HG03135 (cell line): ENCODE results near the gene ARID1A.
"Not testable (repeated sequence)": the region's sequence is repeated elsewhere in the genome, so short reads cannot be mapped to it uniquely, and the experiment has no call there.

Experiments used
- ATAC-seq: cut with Tn5 transposase; IDR thresholded peaks from one replicate; pipeline ENCODE4 v1.9.1; 2021; ENCODE audit warnings: mild to moderate bottlenecking, moderate library complexity; ENCODE audit not compliant: unreplicated experiment

ARID1A gene

DNA sequence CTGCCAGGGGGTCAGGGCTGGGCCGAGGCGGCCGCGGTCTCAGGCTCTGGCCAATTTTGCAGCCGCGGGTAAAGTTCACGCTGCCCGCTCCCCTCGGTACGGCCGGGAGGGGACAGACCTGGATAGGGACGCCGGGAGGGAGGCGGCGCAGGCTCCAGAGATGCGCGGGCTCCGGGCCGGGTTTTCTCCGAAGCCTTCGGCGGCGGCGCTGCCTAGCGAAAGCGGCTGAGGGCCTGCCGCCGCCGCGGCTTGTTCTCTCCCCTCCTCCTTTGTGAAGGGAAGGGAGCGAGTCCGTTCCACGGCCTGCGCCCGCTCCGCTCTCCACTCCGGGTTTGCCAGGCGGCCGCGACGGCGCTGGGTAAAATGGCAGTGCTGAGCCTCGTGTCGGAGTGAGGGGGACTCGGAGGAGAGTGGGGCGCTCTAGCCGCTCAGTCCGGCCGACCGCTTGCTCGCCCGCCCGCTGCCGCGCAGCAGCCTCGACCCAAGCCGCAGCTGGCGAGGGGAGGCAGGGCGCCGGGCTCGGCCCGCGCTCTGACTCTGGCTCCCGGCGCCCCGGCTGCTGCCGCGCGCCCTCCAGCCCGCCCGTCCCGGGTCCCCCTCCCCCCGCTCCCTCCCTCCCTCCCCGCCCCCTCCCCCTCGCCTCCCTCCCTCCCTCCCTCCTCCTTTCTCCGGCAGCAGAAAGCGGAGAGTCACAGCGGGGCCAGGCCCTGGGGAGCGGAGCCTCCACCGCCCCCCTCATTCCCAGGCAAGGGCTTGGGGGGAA is at the start of gene ARID1A:
Gene ARID1A, plus strand, starts transcription at position 660 of the 763 bp plus-strand sequence. CDS start 389 bp downstream, outside the sequence.
- peak; percentile 36 for ATAC-seq

DNA sequence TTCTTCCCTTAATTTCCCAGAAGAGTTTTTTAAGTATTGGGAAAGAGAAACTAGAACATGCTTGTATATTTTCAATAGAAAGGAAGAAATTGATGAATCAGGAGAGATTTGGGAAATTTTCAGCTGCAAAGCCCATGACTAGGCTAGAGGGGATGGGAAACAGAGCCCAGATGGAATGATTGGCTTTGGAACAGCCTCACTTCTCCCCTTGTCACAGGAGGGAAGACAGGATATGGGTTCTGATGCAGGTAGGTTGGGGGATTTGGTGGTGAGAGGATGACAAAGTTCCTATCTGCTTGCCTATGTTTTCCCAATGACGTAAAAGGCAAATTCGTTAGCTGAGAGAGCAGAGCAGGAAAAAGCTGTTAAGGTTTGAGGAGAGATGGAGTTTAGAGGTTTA is 31.0 kb upstream of the ARID1A start:
- no peak for ATAC-seq

DNA sequence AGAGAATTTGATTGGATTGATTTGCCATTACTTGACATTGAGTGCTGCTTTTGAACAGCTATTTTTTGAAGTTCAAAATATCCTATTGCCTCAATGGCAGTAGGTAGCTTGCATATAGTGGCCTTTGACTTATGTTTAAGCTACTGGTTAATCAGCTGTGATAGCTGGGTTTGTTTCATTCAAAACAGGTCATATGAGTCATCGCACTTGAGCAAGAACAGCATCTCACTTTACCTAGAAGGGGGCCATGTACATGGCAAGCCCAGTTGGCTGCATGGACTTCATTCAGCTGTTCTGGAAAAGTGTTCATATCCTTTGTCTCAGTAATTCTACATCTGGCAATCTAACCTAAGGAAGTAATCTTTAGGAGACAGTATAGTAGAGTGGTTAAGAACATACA is 29.0 kb upstream of the ARID1A start:
- no peak for ATAC-seq

DNA sequence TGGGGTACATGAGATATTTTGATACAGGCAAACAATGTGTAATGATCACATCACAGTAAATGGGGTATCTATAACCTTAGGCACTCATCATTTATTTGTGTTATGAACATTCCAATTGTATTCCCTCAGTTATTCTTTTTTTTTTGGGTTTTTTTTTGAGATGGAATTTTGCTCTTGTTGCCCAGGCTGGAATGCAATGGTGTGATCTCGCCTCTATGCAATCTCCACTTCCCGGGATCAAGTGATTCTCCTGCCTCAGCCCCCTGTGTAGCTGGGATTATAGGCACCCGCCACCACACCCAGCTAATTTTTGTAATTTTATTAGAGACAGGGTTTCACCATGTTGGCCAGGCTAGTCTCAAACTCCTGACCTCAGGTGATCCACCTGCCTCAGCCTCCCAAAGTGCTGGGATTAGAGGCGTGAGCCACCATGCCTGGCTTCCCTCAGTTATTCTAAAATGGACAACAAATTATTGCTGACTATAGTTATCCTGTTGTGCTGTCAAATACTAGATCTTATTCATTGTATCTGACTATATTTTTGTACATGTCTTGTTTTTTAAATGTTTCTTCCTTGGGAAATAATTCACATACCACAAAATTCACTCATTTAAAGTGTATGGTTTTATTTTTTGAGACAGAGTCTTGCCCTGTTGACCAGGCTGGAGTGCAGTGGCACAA is 27.6 kb upstream of the ARID1A start:
- not testable (repeated sequence) for ATAC-seq

DNA sequence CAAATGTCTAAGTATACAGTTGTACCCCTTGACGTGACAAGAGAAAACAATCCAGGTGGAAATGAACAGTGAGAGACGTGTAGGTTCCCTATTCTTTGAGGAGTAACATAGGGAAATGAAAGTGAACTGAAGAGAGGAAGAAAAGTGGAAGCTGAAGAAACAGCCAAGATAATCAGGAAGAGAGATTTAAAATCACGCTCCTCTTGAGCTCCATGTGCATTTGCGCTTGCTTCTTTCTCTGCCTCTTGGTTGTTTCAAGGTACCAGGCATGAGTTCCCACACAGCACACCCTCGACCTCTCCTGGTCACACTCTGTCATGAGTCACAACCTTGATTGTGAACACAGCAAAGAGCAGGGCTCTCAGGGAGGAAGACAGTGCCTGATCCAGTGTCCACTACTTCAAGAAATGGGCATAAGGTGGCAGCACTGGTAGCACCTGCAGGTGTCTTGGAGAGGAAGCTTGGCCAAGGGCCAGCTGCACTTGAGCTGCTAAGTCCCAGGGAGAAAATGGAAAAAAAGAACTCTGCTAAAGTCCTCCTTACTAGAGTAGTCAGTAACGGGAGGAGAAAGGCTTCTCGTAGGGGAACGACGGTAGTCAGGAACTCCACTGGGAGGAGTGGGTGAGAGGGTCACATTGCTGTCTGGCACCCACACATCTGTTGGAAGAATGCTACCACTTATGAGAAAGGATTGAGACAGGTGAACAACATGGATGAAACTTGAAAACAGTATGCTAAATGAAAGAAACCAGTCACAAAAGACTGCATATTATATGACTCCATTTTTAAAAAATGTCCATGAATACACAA is 18.3 kb upstream of the ARID1A start:
- ATAC-seq: no peak

DNA sequence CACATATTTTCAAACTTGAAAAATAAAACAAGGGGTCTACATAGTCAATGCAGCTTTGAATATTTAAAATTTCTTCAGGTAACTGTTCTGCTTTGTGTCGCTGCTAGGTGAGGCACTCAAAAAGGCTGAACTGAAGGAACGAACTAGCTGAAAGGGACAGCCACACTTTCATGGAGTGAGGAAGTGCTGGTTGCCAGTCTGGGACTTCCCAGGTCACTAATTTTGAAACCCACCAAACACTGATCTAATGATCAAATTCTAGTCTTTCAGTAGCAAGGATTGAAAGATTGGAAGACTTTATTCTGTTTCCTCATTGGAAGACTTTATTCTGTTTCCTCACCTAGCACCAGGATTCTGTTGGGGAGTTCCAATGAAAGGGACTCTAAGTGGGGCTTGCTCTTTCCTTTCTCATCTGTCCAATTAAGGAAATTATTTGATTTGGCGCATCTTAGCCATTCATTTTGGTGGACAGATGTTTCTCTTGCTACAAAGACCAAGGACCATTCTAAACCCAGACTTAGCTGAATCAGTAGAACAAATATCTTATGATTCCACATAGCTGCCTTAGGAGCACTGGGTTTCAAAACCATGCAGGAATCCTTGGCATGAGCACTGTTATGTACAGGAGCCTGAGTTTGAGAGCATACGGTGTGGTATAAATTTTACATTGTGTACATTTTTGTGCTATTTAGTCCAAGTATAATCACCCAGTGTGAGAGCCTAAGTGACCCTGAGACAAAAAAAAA is 10.9 kb upstream of the ARID1A start:
- ATAC-seq: no peak

DNA sequence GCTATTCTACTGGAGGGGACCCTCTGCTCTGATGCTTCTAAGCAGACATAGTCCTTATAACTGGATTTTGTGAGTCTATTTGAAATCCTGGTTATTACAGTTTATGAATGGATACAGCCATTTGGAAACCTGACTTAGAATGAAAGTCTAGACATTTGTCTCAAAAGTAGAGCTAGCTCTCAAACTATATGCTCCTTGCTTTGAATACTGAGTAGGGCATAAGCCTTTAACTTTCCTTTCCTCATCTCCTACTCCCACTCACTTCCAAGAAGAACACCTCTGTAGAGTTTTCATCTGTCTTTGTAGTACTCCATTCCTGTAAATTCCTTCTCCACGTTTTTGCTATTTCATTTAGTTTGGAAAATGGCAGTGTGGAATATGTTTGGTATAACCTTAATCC is 9.0 kb upstream of the ARID1A start:
- ATAC-seq: no peak

DNA sequence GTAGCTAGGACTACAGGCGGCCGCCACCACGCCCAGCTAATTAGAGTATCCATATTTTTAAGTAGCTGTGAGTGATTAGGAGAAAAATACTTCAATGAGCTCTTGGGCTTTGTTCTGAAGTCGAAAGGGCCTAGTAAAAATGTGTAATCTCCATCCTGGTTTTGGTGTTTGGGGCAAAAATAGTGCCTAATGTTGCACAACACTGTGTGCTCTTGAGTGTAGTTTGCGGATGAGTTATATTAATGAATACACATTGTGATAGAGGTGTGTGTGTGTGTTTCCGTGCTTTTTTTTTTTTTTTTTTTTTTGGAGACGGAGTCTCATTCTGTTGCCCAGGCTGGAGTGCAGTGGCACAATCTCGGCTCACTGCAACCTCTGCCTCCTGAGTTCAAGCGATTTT is 6.3 kb upstream of the ARID1A start:
- ATAC-seq: no peak

DNA sequence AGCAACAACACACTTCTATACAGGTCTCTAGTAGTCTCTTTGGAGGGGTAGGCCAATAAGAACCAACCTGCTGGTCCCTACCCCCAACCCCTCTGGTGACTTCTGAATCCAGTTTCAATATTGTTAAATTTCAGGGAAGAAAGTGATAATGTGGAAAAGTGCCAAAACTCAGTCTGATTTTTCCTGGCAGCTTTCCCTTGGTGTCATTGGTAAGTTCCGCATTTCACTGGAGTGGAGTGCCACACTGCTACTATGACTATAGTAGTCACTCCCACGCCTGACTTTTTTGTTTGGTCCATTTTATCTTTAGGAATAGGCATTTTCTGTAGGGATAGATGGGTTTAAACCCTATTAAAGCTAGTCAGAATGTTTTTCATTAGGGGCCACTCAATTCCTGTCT is 5.7 kb upstream of the ARID1A start:
- ATAC-seq: no peak

DNA sequence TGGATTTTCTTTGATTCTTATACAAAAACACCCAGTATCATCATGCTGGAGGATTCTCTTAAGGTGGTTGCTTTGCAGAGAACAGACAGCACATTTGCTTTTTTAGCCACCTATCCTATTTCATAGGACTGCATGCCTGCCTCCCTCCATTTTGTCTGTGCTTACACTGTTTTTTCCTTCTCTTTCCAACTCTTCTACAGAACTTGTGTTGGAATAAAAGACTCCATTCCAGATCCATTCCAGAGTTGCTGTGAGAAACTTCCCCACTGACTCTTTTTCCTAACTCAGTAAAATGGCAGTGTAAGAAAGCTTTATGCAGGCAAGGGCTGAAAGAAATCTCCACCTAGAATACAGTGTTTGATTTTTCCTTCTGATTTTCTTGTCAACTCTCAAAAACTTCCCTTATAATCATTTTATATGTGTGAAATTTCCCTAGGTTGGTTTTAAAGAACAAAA is 5.2 kb upstream of the ARID1A start:
- no peak for ATAC-seq

DNA sequence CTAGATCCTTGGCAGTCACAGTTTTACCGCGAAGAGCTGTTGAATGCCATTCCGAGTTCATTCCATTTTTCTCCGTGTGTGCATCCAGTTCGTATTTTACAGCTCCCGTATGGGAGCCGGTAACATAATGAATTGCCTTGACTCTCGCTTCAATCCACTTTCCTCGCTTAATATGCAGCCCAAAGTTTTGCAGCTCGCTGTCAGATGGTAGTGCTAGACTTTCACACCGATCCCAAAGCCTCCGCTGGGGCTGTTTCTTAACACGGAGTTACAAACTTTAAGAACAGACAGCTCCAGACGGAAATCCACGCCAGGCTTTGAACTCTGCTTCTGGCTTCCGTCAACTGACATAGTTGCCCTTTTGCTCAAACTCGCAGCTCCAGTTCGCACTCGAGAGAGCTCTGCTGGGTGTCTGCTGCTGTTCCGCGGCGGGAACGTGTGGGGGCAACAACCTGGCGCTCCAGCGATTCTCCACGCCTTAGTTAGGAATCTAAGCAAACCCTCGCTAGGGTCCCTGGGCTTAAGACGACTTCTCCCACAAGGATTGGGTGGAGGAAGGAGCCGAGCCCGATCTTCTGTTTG is 3.5 kb upstream of the ARID1A start:
- ATAC-seq: peak; percentile 37

DNA sequence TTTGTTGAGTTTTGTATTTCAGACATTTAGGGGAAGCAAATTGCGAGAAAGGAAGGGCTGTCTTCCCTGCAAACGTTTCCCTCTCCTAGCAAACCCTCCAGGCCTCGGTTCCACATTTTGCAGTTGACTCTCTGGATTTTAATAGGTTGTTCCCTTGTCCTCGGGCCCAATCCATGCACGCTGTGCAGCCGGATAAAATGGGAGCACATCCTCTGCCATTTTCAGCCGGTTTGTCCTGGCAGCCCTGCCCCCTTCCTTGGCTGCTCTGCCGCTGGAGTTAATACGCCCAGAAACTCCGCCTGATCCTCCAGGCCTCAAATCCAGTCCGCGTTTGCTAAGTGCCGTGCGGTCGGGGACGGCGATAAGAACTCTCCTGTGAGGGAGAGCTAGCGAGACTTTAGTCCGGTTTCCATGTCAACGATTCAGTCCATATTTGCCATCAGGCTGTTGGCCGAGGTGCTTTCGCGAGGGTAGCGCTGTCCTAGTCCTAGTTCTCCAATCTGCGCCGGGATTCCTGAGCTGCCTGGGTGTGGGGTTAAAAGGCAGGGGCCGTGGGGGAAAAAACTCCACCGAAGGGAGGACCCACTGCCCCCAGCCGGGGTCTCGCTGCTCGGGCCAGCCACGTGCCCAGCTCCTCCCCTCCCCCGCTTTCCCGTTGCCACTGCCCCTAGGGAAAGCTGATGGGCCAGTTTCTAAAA is 2.9 kb upstream of the ARID1A start:
- peak; percentile 39 for ATAC-seq

DNA sequence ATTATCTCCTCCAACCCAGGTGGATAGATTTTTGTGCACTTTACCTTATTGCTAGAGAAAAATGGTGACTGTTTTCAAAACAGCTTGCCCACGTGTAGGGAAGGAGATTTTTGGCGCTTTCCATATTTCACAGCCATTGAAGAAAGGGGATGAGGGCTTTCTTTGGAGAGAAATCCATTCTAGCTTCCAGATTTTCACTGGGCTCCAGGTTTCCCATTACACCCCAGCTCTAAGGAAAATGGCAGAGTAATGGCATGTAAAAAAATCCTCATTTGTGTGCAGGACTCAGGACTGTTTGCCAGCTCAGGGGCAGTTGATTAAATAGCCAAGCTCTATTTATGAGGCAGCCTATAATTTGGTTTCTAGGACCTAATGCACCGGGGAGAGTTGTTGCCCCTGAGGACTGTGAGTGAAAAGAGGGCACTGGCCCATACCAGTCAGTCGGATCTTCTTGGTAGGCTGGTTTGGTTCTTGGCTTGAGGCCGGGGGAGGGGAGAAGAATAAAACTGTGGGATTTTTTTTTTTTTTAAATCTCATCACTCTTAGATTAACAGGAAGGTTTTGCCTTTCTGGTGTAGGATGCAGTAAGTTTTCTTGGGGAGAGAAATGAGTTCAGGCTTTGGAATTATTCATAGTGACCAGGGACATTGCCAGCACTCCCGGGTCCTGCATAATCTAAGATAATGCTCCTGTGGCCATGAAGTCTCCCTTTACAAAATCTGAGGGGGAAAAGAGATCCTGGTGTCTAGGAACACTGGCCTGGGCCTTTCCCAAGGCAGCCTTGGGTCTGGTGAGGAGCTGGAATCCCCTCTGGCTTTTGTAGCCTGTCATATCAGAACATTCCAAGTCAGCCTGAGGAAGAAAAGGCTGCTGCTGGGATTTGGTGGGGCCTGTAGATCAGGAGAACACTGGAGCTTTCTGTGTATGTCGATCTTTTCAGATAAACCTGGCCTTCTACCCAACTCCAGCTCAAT is 1.9 kb upstream of the ARID1A start:
- no peak for ATAC-seq

DNA sequence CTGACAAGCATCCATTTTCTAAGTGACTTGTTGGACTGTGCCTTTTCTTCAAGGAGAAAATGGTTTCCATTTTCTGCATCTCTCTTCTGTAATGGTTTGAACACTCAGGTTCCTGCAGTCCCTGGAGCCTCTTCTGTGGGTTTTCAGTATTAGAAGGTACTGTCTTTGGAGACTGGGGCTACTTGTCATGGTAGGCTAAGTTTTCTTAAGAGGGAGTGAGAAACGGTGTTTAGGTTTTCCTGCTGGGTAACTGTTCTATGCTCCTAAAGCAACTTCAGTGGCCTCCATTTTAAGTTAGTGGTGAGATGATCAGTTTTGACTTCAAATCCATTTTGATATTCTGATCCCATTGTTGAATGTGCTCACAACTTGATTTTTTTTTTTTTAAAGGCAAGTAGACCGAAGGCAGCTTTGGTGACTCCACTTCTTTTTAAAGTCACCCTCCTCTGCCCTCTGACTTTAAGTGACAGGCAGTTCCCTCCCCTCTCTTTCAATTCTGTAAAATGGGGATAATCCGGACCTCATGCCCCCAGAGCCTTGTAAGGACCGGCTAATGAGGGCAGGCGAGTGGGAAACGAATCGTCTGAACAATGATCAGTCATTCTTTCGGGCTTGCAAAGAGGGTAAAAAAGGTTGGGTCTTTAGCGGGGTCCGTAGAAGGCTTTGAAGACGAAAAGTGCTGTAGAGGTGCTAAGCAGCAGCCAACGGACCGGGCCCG is 1.0 kb upstream of the ARID1A start:
- no peak for ATAC-seq

DNA sequence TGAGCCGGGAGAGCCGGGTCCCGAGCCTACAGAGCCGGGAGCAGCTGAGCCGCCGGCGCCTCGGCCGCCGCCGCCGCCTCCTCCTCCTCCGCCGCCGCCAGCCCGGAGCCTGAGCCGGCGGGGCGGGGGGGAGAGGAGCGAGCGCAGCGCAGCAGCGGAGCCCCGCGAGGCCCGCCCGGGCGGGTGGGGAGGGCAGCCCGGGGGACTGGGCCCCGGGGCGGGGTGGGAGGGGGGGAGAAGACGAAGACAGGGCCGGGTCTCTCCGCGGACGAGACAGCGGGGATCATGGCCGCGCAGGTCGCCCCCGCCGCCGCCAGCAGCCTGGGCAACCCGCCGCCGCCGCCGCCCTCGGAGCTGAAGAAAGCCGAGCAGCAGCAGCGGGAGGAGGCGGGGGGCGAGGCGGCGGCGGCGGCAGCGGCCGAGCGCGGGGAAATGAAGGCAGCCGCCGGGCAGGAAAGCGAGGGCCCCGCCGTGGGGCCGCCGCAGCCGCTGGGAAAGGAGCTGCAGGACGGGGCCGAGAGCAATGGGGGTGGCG is 371 bp downstream of the ARID1A start:
- no peak for ATAC-seq

DNA sequence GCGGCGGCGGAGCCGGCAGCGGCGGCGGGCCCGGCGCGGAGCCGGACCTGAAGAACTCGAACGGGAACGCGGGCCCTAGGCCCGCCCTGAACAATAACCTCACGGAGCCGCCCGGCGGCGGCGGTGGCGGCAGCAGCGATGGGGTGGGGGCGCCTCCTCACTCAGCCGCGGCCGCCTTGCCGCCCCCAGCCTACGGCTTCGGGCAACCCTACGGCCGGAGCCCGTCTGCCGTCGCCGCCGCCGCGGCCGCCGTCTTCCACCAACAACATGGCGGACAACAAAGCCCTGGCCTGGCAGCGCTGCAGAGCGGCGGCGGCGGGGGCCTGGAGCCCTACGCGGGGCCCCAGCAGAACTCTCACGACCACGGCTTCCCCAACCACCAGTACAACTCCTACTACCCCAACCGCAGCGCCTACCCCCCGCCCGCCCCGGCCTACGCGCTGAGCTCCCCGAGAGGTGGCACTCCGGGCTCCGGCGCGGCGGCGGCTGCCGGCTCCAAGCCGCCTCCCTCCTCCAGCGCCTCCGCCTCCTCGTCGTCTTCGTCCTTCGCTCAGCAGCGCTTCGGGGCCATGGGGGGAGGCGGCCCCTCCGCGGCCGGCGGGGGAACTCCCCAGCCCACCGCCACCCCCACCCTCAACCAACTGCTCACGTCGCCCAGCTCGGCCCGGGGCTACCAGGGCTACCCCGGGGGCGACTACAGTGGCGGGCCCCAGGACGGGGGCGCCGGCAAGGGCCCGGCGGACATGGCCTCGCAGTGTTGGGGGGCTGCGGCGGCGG is 1.0 kb downstream of the ARID1A start:
- ATAC-seq: no peak

DNA sequence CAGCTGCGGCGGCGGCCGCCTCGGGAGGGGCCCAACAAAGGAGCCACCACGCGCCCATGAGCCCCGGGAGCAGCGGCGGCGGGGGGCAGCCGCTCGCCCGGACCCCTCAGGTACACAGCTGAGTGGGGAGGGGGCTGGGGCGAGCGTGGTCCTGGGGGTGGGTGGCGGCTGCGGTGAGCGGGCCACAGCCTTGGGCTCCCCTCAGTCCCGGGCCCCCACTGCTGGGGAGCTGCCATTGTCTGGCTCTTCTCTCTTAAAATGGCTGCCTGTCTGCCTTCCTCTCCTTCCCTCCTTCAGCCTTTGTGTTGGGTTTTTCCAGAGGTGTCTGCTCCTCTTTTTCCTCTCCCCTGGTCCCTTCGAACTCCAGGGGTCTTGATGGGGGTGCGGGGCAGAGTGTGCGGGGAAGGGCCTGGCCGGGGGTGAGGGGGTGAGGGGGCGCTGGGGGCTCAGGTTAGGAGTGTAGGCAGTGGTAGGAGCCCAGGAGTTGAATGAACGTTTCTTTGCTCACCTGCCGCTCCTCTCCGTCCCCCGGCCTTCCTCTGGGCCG is 1.7 kb downstream of the ARID1A start:
- ATAC-seq: no peak
